Mesendoderm (in vitro differentiated cells): ENCODE data around the gene LITAF. TPM values are rescaled to one million over a fixed set of nuclear protein-coding genes. Genes with fewer than 3 reads are reported as not detected.

Experiments
- DNase-seq: peaks from one replicate; pipeline ENCODE4 v3.0.0; 2013
- H2AK5ac ChIP-seq: 2 replicates; pipeline ENCODE4 v1.6.1; 2013; ENCODE audit warnings: low read length, inconsistent platforms
- H2BK120ac ChIP-seq: 2 replicates; pipeline ENCODE4 v1.6.1; 2013; ENCODE audit warnings: low read depth, mild to moderate bottlenecking, low read length, moderate library complexity, mixed read lengths
- H2BK15ac ChIP-seq: replicated peaks from 2 replicates; pipeline ENCODE4 v1.6.1; 2013; ENCODE audit warnings: low read depth, mild to moderate bottlenecking, moderate library complexity
- H2BK5ac ChIP-seq: 2 replicates; pipeline ENCODE4 v1.6.1; 2013; ENCODE audit warnings: low read length, inconsistent platforms
- H3K18ac ChIP-seq: 2 replicates; pipeline ENCODE4 v1.6.1; 2013; ENCODE audit warnings: mild to moderate bottlenecking, low read length, mixed read lengths
- H3K23ac ChIP-seq: one replicate; pipeline ENCODE4 v1.6.1; 2013; ENCODE audit warnings: low read length
- H3K27ac ChIP-seq: 2 replicates; pipeline ENCODE4 v1.5.1; 2013; ENCODE audit warnings: low read depth, mild to moderate bottlenecking, inconsistent platforms, low read length, moderate library complexity
- H3K27me3 ChIP-seq: 2 replicates; pipeline ENCODE4 v1.6.1; 2013; ENCODE audit warnings: low read length, control low read depth, mild to moderate bottlenecking, inconsistent platforms; ENCODE audit not compliant: insufficient read depth, poor library complexity
- H3K36me3 ChIP-seq: 2 replicates; pipeline ENCODE4 v1.6.1; 2013; ENCODE audit warnings: low read length, inconsistent platforms; ENCODE audit not compliant: control insufficient read depth, insufficient read depth
- H3K4ac ChIP-seq: one replicate; pipeline ENCODE4 v1.6.1; 2013; ENCODE audit warnings: low read depth, mild to moderate bottlenecking, low read length, moderate library complexity
- H3K4me1 ChIP-seq: 2 replicates; pipeline ENCODE4 v1.6.1; 2013; ENCODE audit warnings: low read depth, low read length, inconsistent platforms; ENCODE audit not compliant: control insufficient read depth
- H3K4me2 ChIP-seq: 2 replicates; pipeline ENCODE4 v1.6.1; 2013; ENCODE audit warnings: low read length
- H3K4me3 ChIP-seq: 2 replicates; pipeline ENCODE4 v1.5.1; 2013; ENCODE audit warnings: mild to moderate bottlenecking, low read length
- H3K56ac ChIP-seq: one replicate; pipeline ENCODE4 v1.6.1; 2013; ENCODE audit warnings: low read length
- H3K79me1 ChIP-seq: 2 replicates; pipeline ENCODE4 v1.6.1; 2013; ENCODE audit warnings: low read length, inconsistent platforms
- H3K79me2 ChIP-seq: 2 replicates; pipeline ENCODE4 v1.6.1; 2013; ENCODE audit warnings: mild to moderate bottlenecking, low read length; ENCODE audit not compliant: control insufficient read depth, insufficient read depth
- H3K9ac ChIP-seq: 2 replicates; pipeline ENCODE4 v1.6.1; 2013; ENCODE audit warnings: low read length, inconsistent platforms
- H4K5ac ChIP-seq: one replicate; pipeline ENCODE4 v1.6.1; 2013; ENCODE audit warnings: low read length
- H4K8ac ChIP-seq: one replicate; pipeline ENCODE4 v1.6.1; 2013; ENCODE audit warnings: low read depth, mild to moderate bottlenecking, control low read depth, low read length, moderate library complexity
- WGBS: extraction: QIAGEN DNeasy Blood & Tissue Kit; methylation state at CpG from one replicate; pipeline ENCODE4 v1.1.7; 2013; ENCODE audit warnings: low lambda C conversion rate, missing lambda C conversion rate; ENCODE audit not compliant: insufficient coverage; ENCODE audit errors: extremely low coverage; 5-methylcytosine and 5-hydroxymethylcytosine counted together
- polyA plus RNA-seq, 2 experiments: library from polyadenylated mRNA; stranded (reverse); fragments of 200-250 nt; gene quantifications; one replicate each; pipeline ENCODE4 v1.2.3, GENCODE V29; 2013

LITAF gene
- 69.9 TPM for polyA plus RNA-seq (2013, experiment 1 of 2)
- polyA plus RNA-seq (2013, experiment 2 of 2): 73.4 TPM

- Histone ChIP-seq H3K27ac (peak within 1 kb of the TSS; percentile 31), H2BK15ac (no peak within 1 kb of the TSS), H3K9ac (peak within 1 kb of the TSS; percentile 80), H3K27me3 (no peaks in the 10 kb centered on the region), H2BK5ac (no peak within 1 kb of the TSS), H3K56ac (peak within 1 kb of the TSS; percentile 94), H2AK5ac (peak within 1 kb of the TSS; percentile 43), H2BK120ac (peak within 1 kb of the TSS; percentile 6), H3K79me1 (peaks cover 9% of the 10 kb centered on the region), H3K4me2 (peak within 1 kb of the TSS; percentile 49), H3K18ac (peak within 1 kb of the TSS; percentile 31), H3K36me3 (no peaks in the 10 kb centered on the region), H3K4ac (peak within 1 kb of the TSS; percentile 84), H3K4me3 (peak within 1 kb of the TSS; percentile 68), H4K8ac (peak within 1 kb of the TSS; percentile 16), H3K4me1 (peaks cover 6% of the 10 kb centered on the region), H3K79me2 (peaks cover 7% of the 10 kb centered on the region), H3K23ac (peak within 1 kb of the TSS; percentile 73), H4K5ac (no peak within 1 kb of the TSS)
- peak; percentile 65 for DNase-seq
- WGBS: no CpG with 5 or more reads among the region's 74 CpGs
Measured at GRCh38 chr16:11586856-11587642, at the start of gene LITAF. TSS of gene LITAF (minus strand) at chr16:11586919. CDS start at chr16:11556730, 30,189 bp downstream.

GRCh38 chr16:11636172-11636721, 49.5 kb upstream of the LITAF start:
- no peak overlapping the region for H4K8ac ChIP-seq
- H2AK5ac ChIP-seq: no peak overlapping the region
- H2BK120ac ChIP-seq: no peak overlapping the region
- no peak overlapping the region for H3K4me3 ChIP-seq
- H2BK15ac ChIP-seq: no peak overlapping the region
- no peaks in the 10 kb centered on the region for H3K36me3 ChIP-seq
- H3K18ac ChIP-seq: no peak overlapping the region
- no peaks in the 10 kb centered on the region for H3K79me2 ChIP-seq
- H3K4ac ChIP-seq: no peak overlapping the region
- no peaks in the 10 kb centered on the region for H3K79me1 ChIP-seq
- H3K23ac ChIP-seq: no peak overlapping the region
- H4K5ac ChIP-seq: no peak overlapping the region
- no peak overlapping the region for H3K56ac ChIP-seq
- peak overlapping the region; percentile 39 for H3K4me2 ChIP-seq
- no peak overlapping the region for H2BK5ac ChIP-seq
- peak overlapping the region; percentile 14 for H3K9ac ChIP-seq
- H3K27me3 ChIP-seq: no peaks in the 10 kb centered on the region
- no peak overlapping the region for H3K27ac ChIP-seq
- peak; percentile 93 for DNase-seq
- no CpG with 5 or more reads among the region's 14 CpGs for WGBS
- H3K4me1 ChIP-seq: no peaks in the 10 kb centered on the region

GRCh38 chr16:11635679-11636171, 49.0 kb upstream of the LITAF start:
- no CpG with 5 or more reads among the region's 12 CpGs for WGBS
- Histone ChIP-seq H3K79me2 (no peaks in the 10 kb centered on the region), H3K56ac (no peak overlapping the region), H3K9ac (peak overlapping the region; percentile 14), H2BK5ac (no peak overlapping the region), H3K23ac (no peak overlapping the region), H2BK15ac (no peak overlapping the region), H3K4me2 (peak overlapping the region; percentile 39), H3K36me3 (no peaks in the 10 kb centered on the region), H2BK120ac (no peak overlapping the region), H3K4ac (no peak overlapping the region), H2AK5ac (no peak overlapping the region), H3K4me3 (no peak overlapping the region), H4K5ac (no peak overlapping the region), H3K18ac (no peak overlapping the region), H3K4me1 (no peaks in the 10 kb centered on the region), H3K27me3 (no peaks in the 10 kb centered on the region), H3K27ac (no peak overlapping the region), H4K8ac (no peak overlapping the region), H3K79me1 (no peaks in the 10 kb centered on the region)
- DNase-seq: no peak

GRCh38 chr16:11635113-11635652, 48.5 kb upstream of the LITAF start:
- no peaks in the 10 kb centered on the region for H3K4me1 ChIP-seq
- H2BK120ac ChIP-seq: no peak overlapping the region
- no peaks in the 10 kb centered on the region for H3K36me3 ChIP-seq
- no peak overlapping the region for H3K56ac ChIP-seq
- no peak overlapping the region for H4K5ac ChIP-seq
- H2BK15ac ChIP-seq: no peak overlapping the region
- no peak overlapping the region for H3K4me2 ChIP-seq
- no peak overlapping the region for H3K27ac ChIP-seq
- H3K23ac ChIP-seq: no peak overlapping the region
- no peak overlapping the region for H2BK5ac ChIP-seq
- no peak for DNase-seq
- no peak overlapping the region for H3K18ac ChIP-seq
- no peak overlapping the region for H3K9ac ChIP-seq
- H4K8ac ChIP-seq: no peak overlapping the region
- no peaks in the 10 kb centered on the region for H3K79me2 ChIP-seq
- no CpG with 5 or more reads among the region's 10 CpGs for WGBS
- no peak overlapping the region for H2AK5ac ChIP-seq
- H3K27me3 ChIP-seq: no peaks in the 10 kb centered on the region
- no peaks in the 10 kb centered on the region for H3K79me1 ChIP-seq
- no peak overlapping the region for H3K4me3 ChIP-seq
- H3K4ac ChIP-seq: no peak overlapping the region

GRCh38 chr16:11634312-11634711, 47.6 kb upstream of the LITAF start:
- Histone ChIP-seq H3K27ac (no peak overlapping the region), H4K5ac (no peak overlapping the region), H2BK120ac (no peak overlapping the region), H3K79me1 (no peaks in the 10 kb centered on the region), H3K27me3 (no peaks in the 10 kb centered on the region), H3K4me2 (no peak overlapping the region), H3K18ac (no peak overlapping the region), H3K4me3 (no peak overlapping the region), H3K56ac (no peak overlapping the region), H2BK5ac (no peak overlapping the region), H3K4me1 (no peaks in the 10 kb centered on the region), H3K9ac (no peak overlapping the region), H3K79me2 (no peaks in the 10 kb centered on the region), H2BK15ac (no peak overlapping the region), H2AK5ac (no peak overlapping the region), H4K8ac (no peak overlapping the region), H3K4ac (no peak overlapping the region), H3K23ac (no peak overlapping the region), H3K36me3 (no peaks in the 10 kb centered on the region)
- no peak for DNase-seq
- WGBS: no CpG with 5 or more reads among the region's 6 CpGs
